Eye (tissue), 1 donor: ENCODE results near the gene HAPLN1.
A peak's percentile ranks its signal among the peaks of the same experiment; 100 is the strongest.

Experiments used
- DNase-seq: peaks from one replicate; pipeline ENCODE4 v3.0.0-alpha.2; 2015

Gene HAPLN1

DNA sequence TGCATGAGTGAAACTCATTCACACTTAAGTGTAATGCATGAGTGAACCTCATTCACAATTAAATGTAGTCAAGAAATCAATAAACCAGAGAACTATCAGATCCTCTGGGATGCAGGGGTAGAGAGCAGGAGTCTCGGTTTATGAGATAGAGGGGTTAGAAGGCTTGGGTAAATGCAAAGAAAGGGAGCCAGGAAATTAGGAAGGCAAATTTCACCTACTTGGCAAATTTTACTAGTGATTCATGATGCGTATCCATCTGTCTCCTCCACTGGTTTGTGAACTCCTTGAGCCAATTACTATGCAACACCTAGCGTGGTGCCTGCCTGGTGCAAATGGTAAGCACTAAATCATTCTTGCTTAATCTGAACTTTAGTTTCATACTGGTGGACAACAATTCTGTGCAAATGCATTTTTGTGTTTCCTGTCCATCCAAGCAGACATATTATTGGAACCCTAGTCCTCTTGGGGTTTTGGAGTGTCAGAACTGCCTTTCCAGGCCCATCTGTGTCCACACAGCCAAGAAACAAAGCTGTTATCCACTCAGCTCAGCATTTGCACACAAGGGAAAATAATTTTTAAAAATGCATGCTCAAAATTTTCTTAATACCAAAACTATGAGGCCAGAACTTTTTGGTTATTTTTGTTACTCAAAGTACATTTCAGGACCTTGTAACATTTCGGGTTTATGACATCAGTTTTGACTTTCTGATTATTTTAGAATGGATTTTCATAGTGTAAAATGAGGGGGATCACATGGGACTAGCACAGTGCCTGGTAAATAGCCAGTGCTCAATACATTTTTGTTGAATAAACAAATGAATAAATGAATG is 5.2 kb downstream of the HAPLN1 start:
- DNase-seq, result peak; percentile 66

DNA sequence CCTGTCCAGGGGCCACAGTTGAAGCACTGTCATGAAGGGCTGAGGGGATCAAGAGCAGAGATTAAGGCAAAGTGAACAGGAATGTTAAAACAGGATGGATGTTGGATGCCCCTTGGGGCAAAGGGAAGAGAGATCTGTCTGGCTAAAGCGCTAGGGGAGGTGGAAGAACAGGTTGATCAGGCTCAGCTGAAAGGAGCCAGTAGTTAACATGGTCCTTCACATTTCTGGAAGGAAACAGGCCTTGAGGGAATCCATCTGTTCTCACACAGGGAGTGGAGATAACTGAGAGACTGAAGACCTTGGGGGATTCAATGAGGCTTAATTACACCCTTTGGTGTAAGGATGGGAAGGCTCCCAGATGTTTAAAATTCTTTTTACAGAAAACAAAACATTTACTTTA is 5.8 kb downstream of the HAPLN1 start:
- no peak for DNase-seq

DNA sequence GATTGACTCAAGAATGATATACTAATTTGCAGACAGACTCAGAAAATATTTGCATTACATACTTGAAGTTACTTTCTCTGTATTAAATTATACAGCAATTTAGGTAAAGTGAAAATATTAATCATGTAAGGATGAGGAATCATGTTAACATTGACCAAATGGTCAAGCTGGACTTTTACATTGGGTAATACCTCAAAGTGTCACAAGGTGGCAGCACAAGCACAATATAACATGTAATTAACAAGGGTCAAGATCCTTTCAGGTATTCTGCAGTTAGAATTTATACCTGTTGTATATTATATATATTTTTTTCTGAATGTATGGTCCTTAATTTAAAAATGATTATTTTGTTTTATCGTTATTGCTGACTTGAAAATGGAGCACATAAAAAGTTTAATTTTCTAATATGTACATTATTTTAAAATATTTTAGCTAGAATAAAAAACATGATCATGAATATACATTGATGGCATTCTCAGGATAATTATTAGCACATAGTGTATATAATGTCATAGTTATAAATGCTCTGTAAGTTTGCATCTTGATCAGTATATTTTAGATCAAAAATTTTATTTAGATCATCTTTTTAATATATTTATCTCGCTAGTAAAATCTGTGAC is 8.6 kb downstream of the HAPLN1 start:
- peak; percentile 78 for DNase-seq

DNA sequence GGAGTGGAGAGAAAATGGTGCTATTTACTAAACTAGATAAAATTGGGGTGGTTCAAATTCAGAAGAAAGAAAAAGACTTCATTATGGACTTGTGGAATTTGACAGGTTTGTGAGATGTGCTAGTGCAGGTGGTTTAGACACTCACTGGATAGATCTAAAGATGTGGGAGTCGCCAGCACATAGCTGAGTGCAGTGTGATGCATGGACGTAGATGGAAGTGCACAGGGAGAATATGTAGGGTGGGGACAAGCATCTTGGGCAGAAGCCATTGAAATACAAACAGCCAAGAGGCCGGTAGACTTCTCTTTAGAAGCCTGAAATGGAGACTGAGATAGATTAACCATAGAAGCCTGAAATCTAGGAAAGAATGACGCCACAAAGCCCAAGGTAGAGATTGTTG is 10.7 kb downstream of the HAPLN1 start:
- DNase-seq, result no peak

DNA sequence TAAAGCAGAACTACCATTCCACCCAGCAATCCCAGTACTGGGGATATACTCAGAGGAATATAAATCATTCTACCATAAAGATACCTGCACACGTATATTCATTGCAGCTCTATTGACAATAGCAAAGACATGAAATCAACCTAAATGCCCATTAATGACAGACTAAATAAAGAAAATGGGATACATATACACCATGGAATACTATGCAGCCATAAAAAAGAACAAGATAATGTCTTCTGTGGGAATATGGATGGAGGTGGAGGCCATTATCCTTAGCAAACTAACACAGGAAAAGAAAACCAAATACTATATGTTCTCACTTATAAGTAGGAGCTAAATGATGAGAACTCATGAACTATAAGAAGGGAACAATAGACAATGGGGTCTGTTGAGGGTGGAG is 12.5 kb downstream of the HAPLN1 start:
- DNase-seq, result no peak

DNA sequence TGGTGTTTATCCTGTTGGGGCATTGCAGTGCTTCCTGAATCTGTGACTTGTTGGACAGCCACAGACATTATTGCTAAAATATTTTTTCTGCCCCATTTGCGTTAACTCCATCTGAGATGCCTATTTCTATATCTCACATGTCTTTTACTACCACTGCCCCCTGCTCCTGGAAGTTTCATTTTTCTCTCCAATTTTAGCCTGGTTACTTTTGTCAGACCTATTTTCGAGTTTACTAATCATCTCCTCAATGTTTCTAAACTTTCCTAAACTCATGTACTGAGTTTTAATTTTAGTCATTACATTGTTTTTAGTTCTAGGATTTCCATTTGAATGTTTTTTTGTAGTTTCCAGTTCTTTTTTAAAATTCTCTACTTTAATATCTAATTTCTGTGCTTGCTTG is 17.6 kb downstream of the HAPLN1 start:
- no peak for DNase-seq

DNA sequence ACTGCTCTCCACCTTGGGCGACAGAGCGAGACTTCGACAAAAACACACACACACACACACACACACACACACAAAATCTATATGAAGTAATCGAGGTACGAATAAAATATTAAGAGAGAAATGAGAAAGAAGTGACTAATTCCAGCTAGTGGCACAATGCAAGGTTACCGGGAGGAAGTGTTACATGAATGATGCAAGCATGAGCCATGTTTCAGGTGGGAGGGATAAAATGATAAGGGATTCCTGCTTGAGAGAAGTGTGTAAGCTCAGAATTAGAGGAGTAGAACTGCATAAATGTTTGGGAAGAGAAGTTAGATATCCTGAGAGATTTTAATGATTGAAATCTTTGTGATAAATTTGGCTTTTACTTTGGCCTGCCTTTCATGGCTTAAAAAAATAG is 18.8 kb downstream of the HAPLN1 start:
- DNase-seq, result no peak

DNA sequence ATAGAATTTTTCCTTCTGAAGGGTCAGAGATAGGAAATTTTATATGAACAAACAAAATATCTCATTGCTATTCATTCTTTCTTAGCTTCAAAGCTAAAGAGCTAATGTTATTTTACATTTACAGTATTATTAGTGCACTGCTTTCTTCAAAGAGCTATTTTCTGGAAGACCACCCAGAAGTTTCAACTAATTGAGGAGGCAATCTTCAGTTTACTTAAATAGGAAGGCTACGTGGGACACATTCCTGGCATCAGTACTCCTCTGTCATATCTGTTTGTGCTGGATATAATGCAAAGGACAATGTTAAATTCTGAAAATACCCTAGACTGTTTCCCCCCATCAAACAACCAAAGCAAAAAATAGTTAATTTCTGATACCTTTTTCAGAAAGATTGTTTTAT is 30.8 kb downstream of the HAPLN1 start:
- DNase-seq, result no peak

DNA sequence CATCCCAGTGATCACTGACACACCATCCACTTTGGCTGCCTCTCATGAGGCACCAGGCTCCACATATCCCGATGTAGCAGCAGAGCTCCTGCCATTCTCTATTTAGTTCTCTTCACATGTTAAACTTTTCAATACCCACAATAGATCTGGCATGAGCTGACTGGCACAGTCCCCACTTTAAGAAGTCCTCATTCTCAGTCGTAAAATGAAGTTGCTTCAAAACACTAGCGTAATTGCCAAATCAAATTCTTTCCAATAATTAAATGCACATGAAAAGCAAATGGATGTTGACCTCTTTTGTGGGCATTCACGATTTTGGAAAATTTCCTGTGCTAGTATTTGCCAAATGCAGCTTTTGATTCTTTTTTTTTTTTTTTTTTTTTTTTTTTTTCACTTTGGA is 32.4 kb downstream of the HAPLN1 start:
- no peak for DNase-seq

DNA sequence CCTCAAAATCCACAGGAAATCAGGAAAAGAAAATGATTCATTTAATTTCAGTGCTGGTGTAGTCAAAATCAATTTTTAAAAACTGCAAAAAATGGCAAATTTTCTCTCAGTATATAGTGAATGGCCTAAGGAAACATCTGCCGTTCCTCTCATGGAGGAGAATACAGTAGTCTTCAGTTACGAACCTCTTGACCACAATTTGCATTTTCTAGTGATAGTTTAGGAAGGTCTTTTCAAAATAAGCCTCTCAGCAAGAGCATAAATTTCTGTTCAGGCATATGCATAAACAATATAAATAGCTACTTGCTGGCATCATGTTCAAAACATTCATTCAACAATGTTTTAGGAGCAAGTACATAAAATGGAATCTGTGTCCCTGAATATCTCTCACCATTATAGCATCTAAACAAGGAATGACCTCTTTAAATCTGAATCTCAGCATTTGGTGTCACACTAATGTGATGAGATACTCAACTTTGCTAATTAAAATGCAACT is 33.5 kb downstream of the HAPLN1 start:
- DNase-seq, result no peak

DNA sequence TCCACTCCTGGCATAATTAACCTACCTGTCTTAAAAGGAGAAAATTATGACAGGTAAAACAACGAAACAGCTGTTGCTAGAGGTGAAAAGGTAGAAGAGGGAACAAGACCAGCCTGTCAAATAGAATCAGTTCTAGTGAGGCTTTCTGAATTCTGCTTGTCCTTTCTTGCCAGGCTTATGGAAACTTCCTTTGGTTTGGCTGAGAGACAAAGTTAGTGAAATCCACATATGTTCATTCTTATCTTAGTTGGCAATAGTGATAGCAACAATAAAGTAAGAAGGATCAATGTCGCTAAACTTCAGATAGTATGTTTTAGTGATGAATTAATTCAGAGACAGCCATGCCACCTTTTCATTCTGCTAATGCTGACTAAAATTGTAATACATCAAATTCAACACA is 34.4 kb downstream of the HAPLN1 start:
- peak; percentile 21 for DNase-seq

DNA sequence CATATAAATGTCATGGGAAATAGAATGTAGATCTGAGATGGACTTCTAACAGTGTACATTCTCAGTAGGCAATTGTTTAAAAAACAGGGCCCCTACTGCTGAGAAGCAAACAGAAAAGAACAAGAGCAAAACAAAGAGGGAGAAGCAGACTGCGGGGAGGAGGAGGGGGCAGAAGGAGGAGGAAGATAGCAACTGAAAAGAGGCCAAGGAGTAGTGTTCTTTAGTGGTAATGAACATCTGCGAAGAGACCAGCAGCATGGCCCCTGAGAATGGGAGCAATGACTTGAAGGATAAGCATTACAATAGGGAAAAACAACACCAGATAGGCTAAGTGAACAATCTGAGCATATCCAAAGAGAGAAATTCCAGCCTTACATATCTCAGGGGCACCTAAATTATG is 36.8 kb downstream of the HAPLN1 start:
- DNase-seq, result no peak

DNA sequence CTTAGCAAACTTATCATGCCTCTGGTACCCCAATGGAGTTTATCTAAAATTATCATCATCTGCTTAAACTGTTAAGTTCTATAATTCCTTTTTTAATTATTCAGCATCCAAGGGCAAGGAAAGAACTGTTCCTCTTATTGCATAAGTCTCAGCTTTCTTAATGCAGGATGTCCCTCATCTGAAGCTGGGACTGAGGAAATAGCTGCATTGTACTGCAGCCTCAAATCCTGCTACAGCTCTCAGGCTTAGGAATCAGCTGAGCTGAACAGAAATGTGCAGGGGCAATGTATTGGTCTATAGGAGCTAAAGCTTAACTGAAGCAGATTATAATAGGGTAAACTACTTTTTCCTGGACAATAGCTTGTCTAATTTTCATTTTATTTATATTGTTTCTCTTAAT is 48.0 kb downstream of the HAPLN1 start:
- DNase-seq, result no peak

DNA sequence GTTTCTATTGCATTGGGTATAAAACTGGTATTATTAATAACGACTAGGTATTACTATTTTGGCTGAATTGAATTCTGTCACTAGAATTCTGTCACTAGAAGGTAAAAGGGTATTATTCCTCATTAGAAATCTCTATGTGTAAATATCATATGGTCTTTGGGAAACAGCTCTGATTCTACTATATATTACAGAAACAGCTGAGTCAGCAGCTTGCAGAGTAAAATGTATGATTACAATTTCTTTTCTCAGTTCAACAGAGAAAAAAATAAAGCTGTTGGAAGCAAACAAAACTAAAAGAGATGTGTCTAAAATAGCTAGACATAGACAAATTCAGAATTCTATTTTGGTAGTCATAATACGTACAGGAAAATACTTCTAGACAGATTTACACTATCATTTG is 48.5 kb downstream of the HAPLN1 start:
- DNase-seq, result no peak

DNA sequence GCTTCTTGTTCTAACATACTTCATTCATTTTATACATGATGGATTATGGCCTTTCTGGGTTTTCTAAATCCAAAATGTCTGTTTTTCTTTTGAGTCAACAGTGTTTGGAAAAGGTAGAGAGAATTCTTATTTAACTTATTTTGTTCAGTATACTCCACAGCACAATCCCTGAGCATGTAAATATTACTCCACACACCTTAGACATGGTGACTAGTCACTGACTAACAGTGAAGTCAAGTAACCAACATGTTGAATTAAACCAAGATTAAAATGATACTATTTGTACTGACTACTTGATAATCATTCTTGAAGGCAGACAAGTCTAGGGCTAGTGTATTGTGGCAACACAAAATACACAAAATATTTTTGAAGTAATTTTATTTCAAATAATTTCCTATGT is 55.0 kb downstream of the HAPLN1 start:
- no peak for DNase-seq

DNA sequence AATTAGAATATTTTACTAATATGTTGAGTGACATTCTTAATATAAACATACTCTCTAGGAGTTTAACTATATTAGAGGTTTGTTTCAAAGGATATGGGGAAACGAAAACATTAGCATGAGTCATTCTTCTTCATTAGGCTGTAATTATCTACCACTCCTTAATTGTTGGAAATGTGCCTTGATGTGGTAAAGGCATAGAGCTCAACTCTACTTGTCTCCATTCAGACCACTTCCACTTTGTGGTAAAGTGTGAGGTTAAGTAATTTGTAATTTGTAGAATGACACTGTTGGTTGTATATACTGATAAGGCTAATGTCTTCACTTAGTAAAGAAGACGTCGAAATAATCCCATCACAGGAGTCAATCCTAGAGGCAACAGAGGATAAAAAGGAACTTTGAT is 58.1 kb downstream of the HAPLN1 start:
- no peak for DNase-seq

DNA sequence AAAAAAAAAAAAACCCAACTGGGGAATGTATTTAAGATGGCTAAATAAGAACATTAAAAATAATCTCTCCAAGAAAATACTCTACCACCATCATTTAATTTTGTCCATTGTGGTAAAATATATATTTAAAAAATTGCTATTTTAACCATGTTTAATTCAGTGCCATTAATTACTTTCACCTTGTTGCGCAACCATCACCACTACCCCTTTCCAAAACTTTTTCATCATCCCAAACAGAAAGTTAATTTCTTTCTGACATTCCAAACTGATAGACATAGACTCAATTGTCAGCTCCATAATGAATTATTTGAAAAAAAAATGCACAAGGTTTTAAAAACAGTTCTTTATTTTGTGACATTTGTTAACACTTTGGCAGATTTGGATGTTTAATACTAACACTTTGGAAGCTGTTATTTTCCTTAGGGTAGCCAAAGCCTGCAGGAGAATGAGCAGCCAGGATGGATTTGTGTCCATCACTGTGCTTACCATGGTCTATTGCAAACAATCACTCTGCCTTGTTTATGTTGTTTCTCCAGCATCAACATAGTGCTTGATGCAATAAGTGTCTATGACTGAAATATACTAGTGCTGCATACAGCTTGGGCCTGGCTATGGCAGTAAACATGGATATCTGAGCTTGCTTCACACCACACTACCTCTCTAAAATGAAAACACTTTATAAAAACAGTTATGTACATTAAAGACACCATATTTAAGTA is 62.7 kb downstream of the HAPLN1 start:
- DNase-seq, result no peak

DNA sequence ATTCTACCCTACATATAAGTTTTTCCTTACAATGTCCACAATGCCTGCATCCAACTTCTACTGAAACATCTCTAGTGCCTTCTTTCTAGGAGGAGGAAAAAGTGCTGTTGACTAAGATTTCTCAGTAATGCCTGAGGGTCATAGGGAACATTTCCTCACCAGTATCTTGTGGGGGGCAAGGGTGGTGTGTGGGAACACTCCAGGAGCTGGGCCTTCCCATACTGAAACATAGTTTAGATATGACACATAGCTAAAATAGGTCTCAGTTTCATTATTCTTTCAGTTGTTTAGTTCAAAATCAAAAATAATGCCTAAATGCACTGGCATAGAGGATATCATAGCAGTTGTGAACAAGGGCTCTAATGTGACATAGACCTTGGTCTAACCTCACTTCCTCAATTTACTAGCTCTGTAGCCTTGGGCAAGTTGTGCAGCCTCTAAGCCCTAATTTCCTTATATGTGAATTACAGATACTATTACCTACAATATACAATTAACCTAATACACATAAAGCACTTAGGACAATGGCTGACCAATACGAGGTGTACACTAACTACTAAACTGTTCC is 66.1 kb downstream of the HAPLN1 start:
- no peak for DNase-seq

DNA sequence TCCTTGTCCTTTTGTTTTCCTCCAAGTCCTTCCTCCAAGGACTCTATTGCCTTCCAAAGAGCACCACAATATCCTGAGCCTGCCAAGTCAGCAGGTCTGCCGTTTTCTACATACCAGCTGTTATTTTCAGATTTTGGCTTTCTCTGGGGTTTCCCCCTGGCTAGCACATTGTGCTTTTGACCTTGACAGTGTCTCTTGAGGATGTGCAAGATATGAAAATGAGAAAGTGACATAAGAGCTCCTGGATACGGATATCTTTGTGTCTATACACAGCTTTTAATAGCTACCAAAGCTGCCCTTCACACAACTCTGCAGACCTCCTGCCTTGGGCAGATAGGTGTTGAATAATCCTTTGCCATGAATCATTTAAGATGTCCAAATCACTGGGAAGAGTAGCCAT is 67.0 kb downstream of the HAPLN1 start:
- no peak for DNase-seq

DNA sequence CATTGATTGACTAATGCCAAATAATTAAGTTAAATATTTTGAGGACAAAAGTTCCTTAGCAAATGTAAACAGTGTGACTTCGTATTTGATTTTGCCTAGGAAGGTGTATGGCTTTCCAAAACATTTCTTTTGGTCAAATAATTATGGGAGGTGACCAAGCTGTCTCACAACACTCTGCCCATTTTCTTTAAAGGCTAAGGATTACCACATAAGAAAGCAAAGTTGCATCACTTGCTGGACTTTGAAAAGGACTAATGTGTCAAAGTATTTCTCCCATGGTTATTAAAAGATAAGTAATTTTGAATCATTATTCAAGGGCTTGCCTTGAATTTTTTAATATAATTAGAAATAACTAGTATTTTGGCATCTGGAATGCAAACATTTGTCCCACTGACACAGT is 74.7 kb downstream of the HAPLN1 start:
- no peak for DNase-seq

DNA sequence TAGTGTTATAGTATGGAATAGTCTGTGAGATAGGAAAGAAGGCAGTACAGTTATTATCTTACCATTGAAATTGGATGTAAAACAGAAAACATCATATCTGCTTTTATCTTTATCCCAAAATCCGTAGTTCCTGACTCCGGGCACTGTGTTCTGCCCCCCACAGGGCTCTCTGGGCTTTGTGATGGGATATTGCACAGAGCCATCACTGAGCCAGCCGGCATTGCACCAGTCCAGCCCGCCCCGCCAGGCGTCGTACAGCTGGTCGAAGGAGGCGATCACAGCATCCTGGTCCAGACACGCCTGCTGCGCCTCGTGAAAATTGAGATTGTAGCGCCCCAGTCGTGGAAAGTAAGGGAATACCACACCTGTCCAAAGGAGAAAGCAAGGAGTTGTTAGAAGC is 76.4 kb downstream of the HAPLN1 start:
- no peak for DNase-seq

DNA sequence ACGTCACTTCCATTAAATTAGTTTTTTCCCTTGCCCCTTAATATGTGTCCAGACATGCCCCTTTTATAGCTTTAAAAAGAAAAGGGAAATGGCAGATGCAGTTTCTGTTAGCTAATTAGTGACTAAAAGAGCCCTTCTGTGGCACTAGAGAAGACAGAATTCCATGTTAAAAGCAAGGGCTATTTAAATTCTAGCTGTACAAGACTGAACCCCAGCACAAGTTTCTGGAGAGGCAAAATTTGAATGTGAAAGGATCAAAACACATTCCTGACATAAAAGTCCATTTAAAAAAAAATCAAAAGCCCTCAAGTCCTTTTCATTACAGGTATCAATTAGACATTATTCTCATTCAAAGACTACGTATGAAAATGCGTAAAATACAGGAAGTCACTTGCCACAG is 78.7 kb downstream of the HAPLN1 start:
- no peak for DNase-seq

DNA sequence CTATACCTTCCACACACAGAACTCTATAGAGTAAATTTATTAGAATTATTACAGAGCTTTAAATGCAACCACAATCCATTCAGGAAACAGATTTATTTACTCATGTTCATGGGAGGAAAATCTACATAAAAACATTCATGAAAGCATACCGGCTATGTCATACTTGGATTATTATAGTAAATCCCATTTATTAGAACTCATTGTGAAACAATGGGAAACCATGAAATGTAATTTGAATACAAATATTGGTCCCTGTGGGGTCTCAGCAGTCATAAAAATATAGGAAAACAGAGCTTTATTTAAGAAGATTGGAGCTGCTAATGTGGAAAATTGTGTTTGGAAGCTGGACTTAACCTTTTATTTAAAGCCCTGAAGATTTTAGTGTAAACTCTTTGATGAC is 80.7 kb downstream of the HAPLN1 start:
- no peak for DNase-seq

DNA sequence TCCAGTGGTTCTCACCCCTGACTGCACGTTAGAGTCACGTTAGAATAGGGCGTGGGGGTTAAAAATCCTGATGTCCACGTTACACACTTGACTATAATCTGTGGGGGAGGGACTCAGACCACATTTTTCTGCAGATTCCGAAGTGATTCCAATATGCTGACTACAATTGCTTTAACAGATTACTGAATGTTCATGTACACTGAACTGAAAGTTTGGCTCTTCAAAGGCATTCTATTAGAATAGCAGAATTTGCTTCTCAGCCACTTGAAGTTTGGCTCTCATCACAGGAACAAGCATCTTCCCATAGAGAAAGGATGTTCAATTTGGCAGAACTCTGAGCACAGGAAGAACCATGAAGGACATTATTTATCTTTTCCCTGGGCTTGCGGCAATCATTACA is 84.5 kb downstream of the HAPLN1 start:
- DNase-seq, result no peak
